ENCODE data around the gene NID2.

Gene NID2

DNA sequence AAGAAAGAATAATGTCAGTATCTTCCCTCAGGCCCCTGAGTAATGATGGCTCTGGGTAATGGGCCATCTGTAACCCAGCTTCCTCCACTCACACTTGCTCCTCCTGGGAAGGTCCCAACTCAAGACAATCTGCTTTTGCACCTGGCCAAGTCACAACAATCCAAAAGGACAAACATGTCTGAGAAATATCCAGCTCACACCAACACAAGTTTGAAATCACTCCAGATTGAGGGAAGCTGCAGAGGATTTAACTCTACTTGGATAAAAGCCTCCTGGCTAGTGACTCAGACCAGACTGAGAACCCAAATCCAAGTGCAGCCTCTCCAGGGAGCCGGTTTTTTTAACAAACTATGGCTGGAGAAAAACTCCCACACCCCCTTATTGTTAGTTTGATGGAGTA lies 45.3 kb downstream of the NID2 start:
- no peak for DNase-seq

DNA sequence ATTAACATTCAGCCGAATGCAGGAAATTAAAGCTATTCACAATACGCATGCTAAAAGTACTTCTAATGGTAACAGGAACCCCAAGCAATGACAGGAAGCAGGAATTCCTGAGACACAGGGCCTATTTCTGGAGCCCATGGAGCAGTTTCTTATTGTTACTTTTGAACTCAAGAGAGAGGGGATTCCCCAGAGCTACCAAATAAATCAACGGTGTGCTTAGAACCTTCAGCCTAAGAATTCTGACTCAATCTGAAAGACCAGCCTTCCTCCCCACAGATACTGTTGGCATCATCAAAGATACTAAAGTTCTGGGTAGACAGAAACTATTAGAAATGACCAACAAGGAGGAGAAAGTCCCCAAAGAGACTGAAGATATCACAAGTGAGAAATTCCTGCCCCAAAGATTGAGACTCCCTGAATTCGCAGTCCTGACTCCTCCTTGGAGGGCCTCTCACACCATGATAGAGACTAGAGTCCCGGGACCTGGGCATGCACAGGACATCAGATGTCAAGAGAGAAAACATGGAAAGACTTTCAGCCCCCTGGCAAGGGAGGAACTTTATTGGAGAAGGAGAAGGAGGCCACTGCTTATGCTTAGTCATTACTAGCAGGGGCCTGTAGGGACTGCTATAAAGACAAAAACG lies 46.8 kb downstream of the NID2 start:
- no peak for DNase-seq

DNA sequence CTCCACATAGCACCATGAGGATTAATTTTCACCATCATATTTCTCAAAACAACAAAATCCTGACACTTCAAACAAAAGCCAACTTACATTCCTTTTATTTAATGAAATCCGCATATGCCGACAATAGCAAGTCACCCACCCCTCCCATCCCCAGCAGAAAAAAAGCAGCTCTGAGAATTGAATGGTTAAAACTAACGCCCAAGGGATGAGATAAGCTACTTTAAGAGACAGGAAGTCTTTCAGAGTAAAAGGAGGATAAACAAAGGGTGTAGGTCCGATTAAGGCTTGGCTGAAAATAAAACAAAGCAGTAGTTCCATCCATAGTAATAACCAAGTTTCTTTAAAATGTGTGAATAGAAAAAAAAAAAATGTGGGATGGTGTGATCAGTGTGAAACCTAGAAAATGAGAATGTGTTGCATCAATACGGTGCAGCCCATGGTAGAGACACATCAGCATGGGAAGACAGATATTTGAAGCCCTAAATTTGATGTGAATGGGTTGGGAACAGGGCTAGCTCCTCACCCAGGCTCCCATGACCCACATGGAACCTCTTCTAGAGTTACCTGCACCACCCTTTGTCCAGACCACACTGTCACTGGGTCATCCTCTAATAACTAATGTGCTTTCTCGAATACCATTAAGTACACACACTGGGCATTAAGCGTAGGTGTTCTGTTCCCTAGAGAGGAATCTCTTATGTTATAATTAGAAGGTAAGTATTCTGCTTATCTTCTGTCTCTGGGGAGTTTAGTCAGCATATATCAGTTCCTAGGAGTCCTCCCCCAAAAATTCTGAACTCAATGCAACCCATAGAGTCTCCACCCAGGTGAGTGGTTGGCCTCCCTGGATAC lies 47.8 kb downstream of the NID2 start:
- no peak for DNase-seq

DNA sequence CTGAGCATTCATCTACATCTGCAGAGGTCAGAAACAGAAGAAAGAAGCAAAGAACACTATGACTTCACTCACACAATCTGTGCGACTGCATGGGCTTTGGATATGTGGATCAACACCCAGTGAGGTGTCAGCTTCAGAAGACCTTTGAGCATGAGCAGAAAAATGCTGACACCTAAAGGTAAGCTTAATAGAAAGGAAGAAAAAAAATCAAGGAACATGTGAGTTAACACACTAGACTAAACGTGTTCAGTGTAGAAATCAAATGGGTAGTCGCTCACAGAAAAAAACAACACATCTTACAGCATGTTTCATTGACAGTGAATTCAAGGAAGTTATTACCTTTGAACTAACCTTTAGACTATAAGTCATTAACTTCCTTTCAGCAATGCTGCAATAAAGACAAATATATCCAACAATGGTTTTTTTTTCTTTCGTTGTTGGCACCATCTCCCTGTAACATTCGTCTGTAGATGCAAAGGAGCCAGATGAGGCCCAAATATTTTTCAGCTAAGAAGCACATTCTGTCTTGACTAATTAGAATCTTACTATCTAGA lies 48.6 kb downstream of the NID2 start:
- DNase-seq, result no peak

DNA sequence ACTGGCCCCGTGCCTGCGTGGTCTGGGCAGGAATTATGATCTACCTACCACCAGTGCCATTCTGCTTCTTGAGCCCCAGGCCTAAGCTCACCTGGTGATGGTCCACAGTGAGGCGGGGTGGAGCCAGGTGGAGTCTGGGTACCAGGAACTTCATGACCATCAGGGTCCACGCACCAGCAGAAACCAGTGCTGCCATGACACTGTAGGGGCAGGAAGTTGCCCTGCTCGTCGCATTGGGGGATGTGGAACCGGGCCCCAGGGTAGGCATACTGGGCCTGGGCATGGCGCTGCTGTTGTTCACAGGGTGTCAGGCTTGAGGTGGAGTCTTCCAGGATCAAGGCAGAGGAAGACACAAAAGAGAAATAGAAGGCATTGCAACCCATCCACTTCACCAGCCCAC lies 49.9 kb downstream of the NID2 start:
- no peak for DNase-seq

DNA sequence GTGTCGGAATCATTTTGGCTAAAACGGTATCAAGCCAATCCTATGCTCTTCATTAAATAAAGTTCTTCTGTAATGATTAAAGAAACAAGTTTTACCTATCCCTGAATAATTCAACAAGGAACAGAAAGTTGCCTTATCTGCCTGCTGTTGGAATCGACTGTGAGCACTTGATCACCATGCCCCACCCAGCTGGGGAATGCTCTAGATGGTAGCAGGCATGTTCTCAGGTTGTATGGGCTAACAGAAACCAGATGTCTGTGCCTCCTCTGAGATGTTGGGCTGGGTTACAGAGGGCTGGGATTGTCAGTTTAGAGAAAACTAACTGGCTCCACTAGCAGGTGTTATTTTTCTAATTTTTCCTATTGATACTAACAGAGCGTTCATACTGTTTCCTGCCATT lies 50.6 kb downstream of the NID2 start:
- no peak for DNase-seq

DNA sequence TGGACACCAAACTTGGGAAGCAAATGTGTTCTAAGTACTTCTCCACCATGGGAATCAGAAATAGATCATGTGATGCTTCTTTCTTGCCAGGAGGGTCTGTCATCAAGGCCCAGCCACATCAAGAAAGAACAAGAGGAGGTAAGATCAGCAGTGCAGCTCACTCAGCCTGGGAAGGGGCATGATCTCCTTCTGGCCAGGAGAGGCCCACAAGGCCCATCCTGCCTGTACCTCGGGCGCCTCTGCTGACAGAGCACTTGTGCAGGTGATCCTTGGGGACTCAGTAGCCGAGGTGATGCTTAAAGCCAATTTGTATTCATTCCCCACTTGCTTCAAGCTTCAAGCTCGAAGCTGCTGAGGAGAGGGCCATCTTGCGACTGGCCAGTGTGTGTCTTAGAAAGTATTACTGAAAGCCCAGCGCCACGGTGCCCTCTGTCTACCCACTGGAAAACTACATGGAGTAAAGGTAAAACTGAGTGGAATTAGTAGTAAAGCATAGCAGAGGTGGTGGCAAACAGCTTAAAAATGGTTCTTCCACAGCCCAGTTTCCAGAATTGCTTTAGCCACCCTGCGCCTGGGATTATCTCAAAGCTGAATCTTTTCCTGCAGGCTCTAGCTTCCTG lies 53.3 kb downstream of the NID2 start:
- peak; percentile 16 for DNase-seq

DNA sequence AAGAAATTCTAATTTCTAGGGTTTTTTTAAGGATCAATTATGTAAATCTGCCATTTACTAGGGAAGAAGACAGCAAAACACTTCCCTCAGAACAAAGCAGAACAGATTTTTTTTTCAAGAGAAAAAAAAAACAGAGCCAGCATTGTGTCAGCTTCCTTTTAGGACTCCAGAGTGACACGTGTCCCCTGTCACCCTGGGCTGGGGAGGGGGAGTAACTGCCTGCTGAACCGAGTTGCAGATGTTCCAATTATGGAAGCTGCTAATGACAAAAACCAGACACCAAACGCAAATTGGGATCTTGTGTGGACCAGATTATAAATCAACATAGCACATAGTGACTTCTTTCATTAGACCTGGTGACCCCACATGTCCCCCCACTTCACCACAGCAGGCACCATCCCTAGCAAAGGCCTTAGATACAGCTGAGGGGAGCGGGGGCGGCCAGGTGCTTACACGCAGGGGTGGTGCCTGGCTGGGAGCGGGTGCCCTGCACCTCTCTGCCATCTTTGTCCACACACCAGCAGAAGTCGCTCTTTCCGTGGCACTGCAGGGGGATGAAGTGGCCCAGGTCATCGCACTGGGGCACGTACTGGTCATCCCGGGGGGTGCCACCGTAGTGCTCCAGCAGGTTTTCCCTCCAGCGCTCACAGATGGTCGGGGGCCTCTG lies 54.1 kb downstream of the NID2 start:
- no peak for DNase-seq

DNA sequence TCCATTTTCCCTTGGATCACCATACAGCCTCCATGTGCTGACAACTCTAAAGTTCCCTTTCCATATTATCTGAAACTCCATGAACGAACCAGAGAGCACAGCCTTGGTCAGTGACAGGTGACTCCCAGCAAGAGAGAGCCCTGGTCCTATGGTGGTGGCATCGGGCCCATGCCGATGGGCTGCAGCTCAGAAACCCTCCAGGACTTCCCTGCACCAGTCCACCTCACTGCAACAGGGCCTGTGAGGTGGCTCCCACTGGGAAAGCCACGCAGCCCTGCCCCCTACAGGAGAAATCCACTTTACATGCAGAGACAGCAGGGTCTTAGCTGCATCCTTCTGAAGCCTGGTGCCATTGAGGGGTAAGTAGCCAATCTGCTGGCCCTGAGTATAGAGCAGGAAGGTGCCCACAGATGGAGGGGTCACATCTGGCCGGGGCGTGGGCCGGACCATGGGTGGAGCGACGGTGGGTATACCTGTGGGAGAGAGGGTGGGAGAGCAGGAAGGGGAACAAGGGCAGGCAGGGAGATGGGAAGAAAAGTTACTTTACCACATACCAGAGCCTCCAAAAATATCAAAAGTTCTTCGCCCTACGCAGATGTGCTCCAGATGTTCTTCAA lies 54.8 kb downstream of the NID2 start:
- DNase-seq, result peak; percentile 3

DNA sequence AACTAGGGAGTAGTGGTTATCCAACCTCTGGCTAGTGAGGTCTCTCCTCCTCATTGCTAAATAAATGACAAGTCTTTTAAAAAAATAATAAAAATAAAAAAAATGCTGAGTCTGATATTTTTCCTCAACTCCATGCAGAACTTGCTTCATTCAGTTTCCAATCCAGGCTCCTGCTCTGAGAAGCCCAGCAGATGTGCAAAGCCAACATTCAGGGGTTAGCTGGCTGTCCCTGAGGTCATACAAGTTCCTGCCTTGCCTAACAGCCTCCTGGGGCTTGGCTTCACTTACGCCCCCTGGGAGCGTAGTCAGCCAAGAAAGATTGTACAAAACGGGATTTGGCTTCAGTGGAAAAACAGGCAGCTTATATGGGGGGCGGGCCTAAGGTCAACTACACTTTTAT lies 56.2 kb downstream of the NID2 start:
- no peak for DNase-seq

DNA sequence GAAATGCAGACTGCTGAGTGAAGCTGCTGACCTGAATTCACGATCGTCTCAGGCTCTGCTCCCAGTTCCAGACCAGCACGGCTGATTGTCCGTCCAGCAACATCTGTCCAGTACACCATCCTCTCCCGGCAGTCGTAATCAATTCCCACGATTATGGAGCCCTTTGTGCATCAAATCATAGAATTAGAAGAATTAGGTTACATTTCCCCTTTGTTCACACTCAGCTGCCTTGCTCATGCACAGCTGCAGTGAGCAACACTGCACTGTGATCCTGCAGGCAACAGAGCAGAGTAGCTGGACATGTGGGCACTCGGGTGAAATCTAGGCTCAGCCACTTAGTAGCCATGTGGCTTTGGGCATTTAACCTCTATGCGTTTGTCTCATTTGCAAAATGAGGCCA lies 57.3 kb downstream of the NID2 start:
- no peak for DNase-seq

DNA sequence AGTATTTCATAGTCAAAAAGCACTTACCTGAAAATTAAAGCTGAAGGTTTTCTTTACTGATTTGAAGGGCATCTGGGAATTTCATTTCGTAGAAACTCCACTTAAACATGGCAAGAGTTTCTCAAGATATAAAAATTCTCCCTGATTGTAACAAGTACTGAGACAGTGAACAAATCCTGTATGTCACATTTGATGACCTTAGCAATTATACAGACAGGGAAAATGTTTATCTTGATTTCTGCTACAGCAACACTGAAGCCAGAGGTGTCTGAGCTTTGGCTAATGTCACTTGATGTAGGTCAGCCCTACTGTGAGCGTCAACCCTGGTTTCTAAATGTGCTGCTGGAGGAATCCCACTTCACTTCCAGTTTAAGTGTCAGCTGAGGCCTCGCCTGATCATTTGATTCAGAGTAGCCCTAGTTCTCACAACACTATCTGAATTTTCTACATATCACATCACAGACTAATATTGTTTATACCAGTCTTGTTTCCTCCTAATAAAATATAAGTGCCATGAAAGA lies 58.6 kb downstream of the NID2 start:
- no peak for DNase-seq

DNA sequence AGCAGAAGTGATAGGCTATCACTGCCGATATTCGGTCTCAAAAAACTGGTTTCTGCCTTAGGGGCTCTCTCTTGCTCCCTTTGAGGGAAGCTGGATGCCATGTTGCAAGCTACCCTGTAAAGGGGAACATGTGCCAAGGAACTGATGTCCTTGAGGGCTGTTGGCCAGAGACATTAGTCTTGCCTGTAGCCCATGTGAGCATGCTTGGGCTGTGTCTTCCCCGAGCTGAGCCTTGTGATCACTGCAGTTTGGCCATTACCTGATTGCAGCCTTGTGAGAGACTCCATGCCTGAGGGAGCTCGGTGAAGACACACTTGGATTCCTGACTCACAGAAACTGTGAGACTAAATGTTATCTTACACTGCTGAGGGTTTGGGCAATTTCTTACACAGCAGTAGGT lies 60.7 kb downstream of the NID2 start:
- no peak for DNase-seq

DNA sequence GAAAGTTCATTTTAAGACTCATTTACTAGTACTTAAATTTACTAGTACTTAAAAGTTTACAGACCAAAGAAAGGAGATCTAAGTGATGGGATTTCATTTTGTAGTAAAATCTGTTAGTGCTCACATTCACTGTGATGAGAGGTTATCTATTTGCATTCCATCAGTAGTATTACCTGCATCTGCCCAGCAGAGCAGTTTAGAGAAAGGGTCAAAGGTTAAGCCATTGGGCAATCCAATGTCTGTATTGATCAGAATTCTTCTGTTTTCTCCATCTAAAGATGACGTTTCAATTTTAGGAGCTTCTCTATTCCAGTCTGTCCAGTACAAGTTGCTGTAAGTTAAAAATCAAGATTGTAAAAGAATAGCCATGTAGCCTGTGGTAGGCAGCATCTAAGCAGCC lies 61.2 kb downstream of the NID2 start:
- no peak for DNase-seq

DNA sequence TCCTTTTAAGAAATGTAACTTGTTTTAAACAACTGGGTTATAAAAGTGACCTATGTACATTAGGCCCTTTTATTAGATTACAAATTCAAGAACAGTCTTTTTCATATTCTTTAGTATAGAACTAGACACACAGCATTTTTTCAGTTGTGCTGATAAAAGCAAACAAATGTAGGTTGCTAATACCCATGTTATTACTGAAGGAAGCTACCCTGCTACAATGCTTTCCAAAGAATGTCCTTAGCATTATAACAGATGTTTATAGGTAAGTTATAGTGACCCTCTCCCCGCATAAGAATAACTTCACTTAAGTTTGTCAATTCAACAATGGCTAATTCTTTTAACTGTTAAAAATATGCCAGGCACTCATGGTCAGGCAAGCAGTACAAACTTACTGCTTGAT lies 61.6 kb downstream of the NID2 start:
- DNase-seq, result no peak

DNA sequence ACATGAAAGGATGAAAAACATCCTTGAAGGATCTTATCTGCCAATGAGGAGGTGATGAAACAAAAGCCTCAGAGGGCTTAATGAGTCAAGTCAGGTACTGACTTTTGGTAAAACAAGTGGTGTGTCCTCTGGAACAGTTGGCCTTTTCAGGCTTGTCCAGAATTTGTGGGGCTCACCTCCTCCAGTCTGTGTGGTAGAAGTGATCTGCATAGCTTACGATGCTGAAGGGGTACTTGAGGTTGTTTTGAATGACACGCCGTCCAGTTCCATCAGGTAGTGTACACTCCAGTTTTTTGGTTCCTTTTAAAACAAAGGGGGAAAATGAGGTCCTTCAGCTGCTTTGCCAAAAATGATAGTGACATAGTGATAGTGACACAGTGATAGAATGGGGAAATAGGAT lies 62.5 kb downstream of the NID2 start:
- DNase-seq, result no peak

DNA sequence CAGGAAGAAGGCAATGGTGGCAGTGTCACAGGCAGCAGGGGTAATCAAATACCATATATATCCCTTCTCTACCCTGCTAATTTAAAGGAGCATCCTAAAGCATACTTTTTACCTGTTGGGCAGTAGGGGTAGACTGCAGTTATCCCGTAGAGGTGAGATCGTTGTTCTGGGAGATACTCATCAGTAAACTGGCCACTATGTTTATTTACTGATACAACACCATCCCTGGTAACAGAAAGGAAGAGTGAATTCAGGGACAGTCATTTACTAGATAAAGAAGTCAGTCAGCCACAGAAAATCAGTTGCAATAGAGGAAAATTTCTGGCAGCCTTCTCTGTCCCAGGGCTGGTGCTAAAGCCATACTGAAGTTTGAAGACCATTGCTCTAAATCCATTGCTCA lies 63.2 kb downstream of the NID2 start:
- no peak for DNase-seq

DNA sequence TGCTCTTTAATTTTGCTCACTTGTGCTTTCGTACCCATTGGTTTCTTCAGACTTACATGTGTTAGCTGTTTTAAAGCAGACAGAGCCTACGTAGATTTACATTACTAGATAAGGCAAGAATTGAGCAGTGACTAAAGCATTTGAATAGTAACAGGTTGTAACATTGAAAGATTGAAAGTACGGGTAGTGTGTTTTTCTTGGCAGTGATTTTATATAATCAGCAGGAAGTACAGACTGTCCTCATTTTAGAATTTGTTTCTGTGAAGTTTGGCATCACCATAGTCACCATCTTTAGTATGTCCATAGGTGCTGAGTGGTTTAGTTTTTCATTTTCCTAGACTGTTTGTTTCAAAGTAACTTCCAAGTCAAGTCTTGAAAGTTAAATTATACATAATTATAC lies 65.5 kb downstream of the NID2 start:
- no peak for DNase-seq

DNA sequence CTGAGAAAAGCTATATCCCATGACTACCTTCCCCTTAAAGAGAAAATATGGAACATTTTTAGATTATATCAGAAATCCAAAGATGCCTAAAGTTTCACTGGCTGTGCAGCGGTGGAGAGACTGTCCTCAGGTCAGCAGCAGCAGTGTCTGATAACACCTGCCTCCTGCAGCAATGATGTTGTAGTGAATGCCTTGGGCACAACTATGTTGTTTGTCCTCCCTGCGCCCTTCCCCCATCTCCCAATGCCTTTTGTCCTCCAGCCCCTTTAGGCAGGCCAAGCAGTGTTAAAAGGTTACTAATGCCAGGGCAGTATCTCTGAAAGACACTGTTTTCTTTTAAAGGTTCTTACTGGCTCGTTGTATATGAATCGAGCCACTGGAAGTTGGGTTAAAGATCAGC lies 66.3 kb downstream of the NID2 start:
- DNase-seq, result no peak

DNA sequence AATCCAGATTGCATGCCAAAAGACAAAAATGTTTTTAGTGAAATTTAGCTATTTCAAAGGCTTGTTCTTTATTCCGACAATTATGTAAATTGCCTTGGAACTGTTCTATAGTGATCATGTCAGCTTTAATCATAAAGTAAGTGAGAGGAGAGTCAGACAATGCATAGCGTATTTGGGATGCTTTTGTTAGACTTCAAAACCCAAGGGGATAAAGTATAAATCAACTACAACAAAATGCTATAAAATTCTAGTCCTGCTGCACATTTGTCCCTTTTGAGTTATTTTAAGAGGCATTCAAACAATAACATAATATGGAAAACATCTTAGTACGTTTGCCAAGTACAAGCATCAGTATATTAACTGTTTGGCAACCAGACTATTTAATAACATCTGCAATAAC lies 68.2 kb downstream of the NID2 start:
- DNase-seq, result no peak

DNA sequence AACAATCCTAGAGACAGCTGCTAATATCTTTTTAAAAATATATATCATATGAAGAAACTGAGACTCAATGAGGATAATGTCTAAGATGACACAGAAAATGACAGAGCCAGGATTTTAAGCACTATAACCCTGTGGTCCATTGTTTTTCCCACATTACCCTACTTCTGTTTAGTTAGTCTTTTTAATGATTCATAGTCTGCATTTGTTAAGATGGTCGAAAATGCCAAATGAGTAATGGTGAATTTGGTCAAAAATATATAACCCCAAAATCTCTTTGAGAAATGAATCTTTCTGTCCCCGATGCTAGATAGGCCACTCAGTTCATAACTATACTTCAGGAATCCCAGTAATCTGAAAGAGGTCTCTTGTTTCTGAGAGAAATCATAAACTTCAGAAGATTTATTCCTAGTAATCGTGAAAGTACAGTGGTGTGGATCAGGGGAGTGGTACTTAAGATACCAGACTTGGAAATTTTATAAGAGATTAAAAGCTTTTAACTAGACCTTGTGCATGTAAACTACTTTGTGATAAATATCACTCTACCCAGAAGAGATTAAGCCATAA lies 68.8 kb downstream of the NID2 start:
- no peak for DNase-seq

DNA sequence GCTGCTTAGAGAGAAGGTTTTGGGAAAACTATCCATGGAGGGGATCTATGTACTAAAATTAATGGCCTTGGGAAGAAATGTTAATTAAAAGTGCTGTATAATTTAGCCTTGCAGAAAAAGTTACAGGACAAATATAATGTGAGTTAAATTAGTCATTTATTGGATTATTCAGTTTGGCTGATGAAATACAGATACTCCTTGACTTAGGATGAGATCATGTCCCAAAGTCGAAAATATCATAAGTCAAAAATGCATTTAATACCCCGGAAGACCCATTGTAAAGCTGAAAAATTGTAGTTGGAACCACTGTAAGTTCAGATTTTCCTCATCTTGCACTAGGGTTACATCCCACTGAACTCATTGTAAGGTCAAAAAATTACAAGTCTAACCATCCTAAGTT lies 69.8 kb downstream of the NID2 start:
- DNase-seq, result no peak
